NCI-H1694 (cell line): ENCODE results near the gene EDEM2.
"Not testable (repeated sequence)": the region's sequence is repeated elsewhere in the genome, so short reads cannot be mapped to it uniquely, and the experiment has no call there.

Source experiments
- DNase-seq: peaks from one replicate; lab custom pipeline; 2025; lab: John Stamatoyannopoulos, UW

EDEM2 gene

DNA sequence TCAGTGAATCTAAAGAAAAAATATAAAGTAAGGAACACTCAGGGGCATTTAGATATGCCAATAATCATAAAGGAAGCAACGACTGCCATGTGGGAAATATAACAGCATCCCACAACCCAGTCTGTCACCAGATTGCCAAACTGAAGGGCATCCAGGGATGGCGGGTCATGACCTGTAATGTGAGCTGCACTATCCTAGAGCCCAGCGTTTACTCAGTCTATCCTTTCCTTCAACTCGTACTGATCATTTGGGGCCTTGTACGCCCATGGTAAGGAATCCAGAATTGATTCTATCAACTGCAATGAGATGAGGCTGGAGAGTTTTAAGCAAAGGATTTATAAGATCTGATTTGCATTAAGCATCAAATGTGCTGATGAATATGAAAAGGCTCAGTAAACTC lies 59.8 kb downstream of the EDEM2 start:
- DNase-seq, result no peak

DNA sequence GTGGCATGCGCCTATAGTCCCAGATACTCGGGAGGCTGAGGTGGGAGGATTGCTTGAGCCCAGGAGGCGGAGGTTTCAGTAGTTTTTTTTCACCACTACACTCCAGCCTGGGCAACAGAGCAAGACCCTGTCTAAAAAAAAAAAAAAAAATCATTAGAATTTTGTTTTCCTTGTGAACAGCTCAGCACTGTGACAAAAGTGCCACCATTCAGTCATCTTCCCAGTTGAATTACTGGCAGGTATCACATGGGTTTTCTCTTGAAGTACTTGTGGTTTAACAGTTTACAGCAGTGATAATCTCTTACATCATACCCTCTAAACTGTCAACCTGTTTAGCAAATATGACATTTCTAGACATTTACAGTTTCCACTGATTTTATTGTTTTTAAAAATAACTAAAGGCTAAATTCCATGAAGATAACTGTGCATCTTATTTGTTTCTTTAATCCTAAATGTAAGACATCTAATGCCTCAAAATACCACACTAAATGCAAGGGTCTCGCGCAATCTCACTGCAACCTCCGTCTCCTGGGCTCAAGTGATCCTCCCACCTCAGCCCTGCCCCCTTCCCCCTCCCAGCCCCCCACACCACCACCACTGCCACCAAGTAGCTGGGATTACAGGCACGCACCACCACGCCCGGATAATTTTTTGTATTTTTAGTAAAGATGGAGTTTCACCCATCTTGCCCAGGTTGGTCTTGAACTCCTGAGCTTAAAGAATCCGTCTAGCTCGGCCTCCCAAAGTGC lies 61.5 kb downstream of the EDEM2 start:
- no peak for DNase-seq

- no peak for DNase-seq
Observed at GRCh38 chr20:35084998-35085397, 62.1 kb downstream of the EDEM2 start.

- DNase-seq, result not testable (repeated sequence)
Observed at GRCh38 chr20:35080348-35080642, 66.8 kb downstream of the EDEM2 start.

GRCh38 chr20:35079472-35080347 lies 67.4 kb downstream of the EDEM2 start:
- no peak for DNase-seq

- no peak for DNase-seq
Observed at GRCh38 chr20:35077872-35078271, 69.3 kb downstream of the EDEM2 start.

- no peak for DNase-seq
Observed at GRCh38 chr20:35077341-35077740, 69.8 kb downstream of the EDEM2 start.

GRCh38 chr20:35071436-35072153 lies 75.5 kb downstream of the EDEM2 start:
- DNase-seq, result not testable (repeated sequence)

- no peak for DNase-seq
Observed at GRCh38 chr20:35066194-35066593, 80.9 kb downstream of the EDEM2 start.
